C4-2B (cell line): Measurements from ENCODE around the gene EZR.

Source experiments
- CTCF ChIP-seq: fragments of 450-650 bp; conservative IDR thresholded peaks from 2 replicates; pipeline ENCODE4 v1.5.1; 2017; ENCODE audit warnings: mild to moderate bottlenecking
- ZFX ChIP-seq: fragments of 450-650 bp; IDR thresholded peaks from 2 replicates; pipeline ENCODE4 v1.6.1; 2017

GRCh38 chr6:158756126-158756525, 63.0 kb downstream of the EZR start:
- no peak for TF ChIP-seq CTCF
- no peak for TF ChIP-seq ZFX
